ENCODE results near the gene MDGA2.

MDGA2 gene

GRCh38 chr14:47678157-47678556 lies 2.8 kb upstream of the MDGA2 start:
- Histone ChIP-seq H2AFZ (ENCODE audit: low read depth) (no peak overlapping the region), H3K79me2 (ENCODE audit: insufficient read depth, low read depth) (no peaks in the 10 kb centered on the region), H3K27me3 (ENCODE audit: insufficient read depth, low read depth) (no peaks in the 10 kb centered on the region), H3K4me1 (ENCODE audit: low read depth, poor library complexity, severe bottlenecking) (no peaks in the 10 kb centered on the region), H4K20me1 (ENCODE audit: insufficient read depth) (no peaks in the 10 kb centered on the region), H3K9ac (no peak overlapping the region), H3K4me2 (no peak overlapping the region), H3K27ac (no peak overlapping the region), H3K36me3 (ENCODE audit: insufficient read depth) (no peaks in the 10 kb centered on the region), H3K4me3 (IDR thresholded peaks at IDR 0.05; ENCODE audit: insufficient read depth, low read depth, low read length) (no peak overlapping the region)
- TF ChIP-seq, protein P1, sequence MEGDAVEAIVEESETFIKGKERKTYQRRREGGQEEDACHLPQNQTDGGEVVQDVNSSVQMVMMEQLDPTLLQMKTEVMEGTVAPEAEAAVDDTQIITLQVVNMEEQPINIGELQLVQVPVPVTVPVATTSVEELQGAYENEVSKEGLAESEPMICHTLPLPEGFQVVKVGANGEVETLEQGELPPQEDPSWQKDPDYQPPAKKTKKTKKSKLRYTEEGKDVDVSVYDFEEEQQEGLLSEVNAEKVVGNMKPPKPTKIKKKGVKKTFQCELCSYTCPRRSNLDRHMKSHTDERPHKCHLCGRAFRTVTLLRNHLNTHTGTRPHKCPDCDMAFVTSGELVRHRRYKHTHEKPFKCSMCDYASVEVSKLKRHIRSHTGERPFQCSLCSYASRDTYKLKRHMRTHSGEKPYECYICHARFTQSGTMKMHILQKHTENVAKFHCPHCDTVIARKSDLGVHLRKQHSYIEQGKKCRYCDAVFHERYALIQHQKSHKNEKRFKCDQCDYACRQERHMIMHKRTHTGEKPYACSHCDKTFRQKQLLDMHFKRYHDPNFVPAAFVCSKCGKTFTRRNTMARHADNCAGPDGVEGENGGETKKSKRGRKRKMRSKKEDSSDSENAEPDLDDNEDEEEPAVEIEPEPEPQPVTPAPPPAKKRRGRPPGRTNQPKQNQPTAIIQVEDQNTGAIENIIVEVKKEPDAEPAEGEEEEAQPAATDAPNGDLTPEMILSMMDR (conservative IDR thresholded peaks at IDR 0.05; ENCODE audit: low read depth, low read length) = no peak

- Histone ChIP-seq H2AFZ (ENCODE audit: low read depth) (peak overlapping the region; percentile 57), H3K9ac (peak overlapping the region; percentile 18; the same call in 1 of the 2 replicates), H3K4me1 (ENCODE audit: low read depth, poor library complexity, severe bottlenecking) (no peaks in the 10 kb centered on the region), H3K36me3 (ENCODE audit: insufficient read depth) (no peaks in the 10 kb centered on the region), H4K20me1 (ENCODE audit: insufficient read depth) (no peaks in the 10 kb centered on the region), H3K27ac (no peak overlapping the region), H3K4me3 (IDR thresholded peaks at IDR 0.05; ENCODE audit: insufficient read depth, low read depth, low read length) (no peak overlapping the region), H3K27me3 (ENCODE audit: insufficient read depth, low read depth) (no peaks in the 10 kb centered on the region), H3K4me2 (peak overlapping the region; percentile 17; the same call in 1 of the 2 replicates), H3K79me2 (ENCODE audit: insufficient read depth, low read depth) (no peaks in the 10 kb centered on the region)
- TF ChIP-seq, protein P1 (conservative IDR thresholded peaks at IDR 0.05; ENCODE audit: low read depth, low read length) = no peak
Observed at GRCh38 chr14:47676315-47676617, 861 bp upstream of the MDGA2 start.

- H3K4me1 ChIP-seq (ENCODE audit: low read depth, poor library complexity, severe bottlenecking) = no peaks in the 10 kb centered on the region
- no peaks in the 10 kb centered on the region for H3K27me3 ChIP-seq (ENCODE audit: insufficient read depth, low read depth)
- H4K20me1 ChIP-seq (ENCODE audit: insufficient read depth) = no peaks in the 10 kb centered on the region
- H3K36me3 ChIP-seq (ENCODE audit: insufficient read depth) = no peaks in the 10 kb centered on the region
- no peak overlapping the region for H3K27ac ChIP-seq
- TF ChIP-seq, protein P1 (conservative IDR thresholded peaks at IDR 0.05; ENCODE audit: low read depth, low read length) = no peak
- no peaks in the 10 kb centered on the region for H3K79me2 ChIP-seq (ENCODE audit: insufficient read depth, low read depth)
- H3K9ac ChIP-seq = no peak overlapping the region
- H3K4me3 ChIP-seq (IDR thresholded peaks at IDR 0.05; ENCODE audit: insufficient read depth, low read depth, low read length) = no peak overlapping the region
- H2AFZ ChIP-seq (ENCODE audit: low read depth) = peak overlapping the region; percentile 57; the same call in 1 of the 2 replicates
- no peak overlapping the region for H3K4me2 ChIP-seq
Observed at GRCh38 chr14:47674543-47675465, 601 bp downstream of the MDGA2 start.

GRCh38 chr14:47674148-47674542 lies 1.3 kb downstream of the MDGA2 start:
- no peaks in the 10 kb centered on the region for H3K4me1 ChIP-seq (ENCODE audit: low read depth, poor library complexity, severe bottlenecking)
- H3K27ac ChIP-seq = no peak overlapping the region
- no peak overlapping the region for H3K4me3 ChIP-seq (IDR thresholded peaks at IDR 0.05; ENCODE audit: insufficient read depth, low read depth, low read length)
- H2AFZ ChIP-seq (ENCODE audit: low read depth) = no peak overlapping the region
- no peak overlapping the region for H3K4me2 ChIP-seq
- no peak overlapping the region for H3K9ac ChIP-seq
- TF ChIP-seq, protein P1 (conservative IDR thresholded peaks at IDR 0.05; ENCODE audit: low read depth, low read length) = no peak
- no peaks in the 10 kb centered on the region for H3K79me2 ChIP-seq (ENCODE audit: insufficient read depth, low read depth)
- no peaks in the 10 kb centered on the region for H3K36me3 ChIP-seq (ENCODE audit: insufficient read depth)
- no peaks in the 10 kb centered on the region for H3K27me3 ChIP-seq (ENCODE audit: insufficient read depth, low read depth)
- H4K20me1 ChIP-seq (ENCODE audit: insufficient read depth) = no peaks in the 10 kb centered on the region

Measured in KMS-11 (cell line).